Stomach (tissue), 9 donors: ENCODE results near the gene MYCBP2. TPM values are rescaled to one million over a fixed set of nuclear protein-coding genes. Genes with fewer than 3 reads are reported as not detected.
"Not testable (repeated sequence)": the region's sequence is repeated elsewhere in the genome, so short reads cannot be mapped to it uniquely, and the experiment has no call there.

Source experiments
- DNase-seq, 2 donors: peaks; one replicate each; pipeline versions ENCODE4 v3.0.0 to v3.0.0-alpha.2; 2013 to 2019
- H3K27ac ChIP-seq, 5 donors: fragments of 200-600 bp in 4 of 5; sonication (generic) in 4 of 5; one replicate each; pipeline ENCODE4 v1.5.1; 2013 to 2019; ENCODE audit warnings: mild to moderate bottlenecking in 1 of 5, moderate library complexity in 1 of 5
- H3K27me3 ChIP-seq, 3 donors: fragments of 200-600 bp; sonication (generic); one replicate each; pipeline ENCODE4 v1.5.1; 2017 to 2019; ENCODE audit warnings: mixed run types in 1 of 3
- H3K36me3 ChIP-seq, 4 donors: fragments of 200-600 bp; sonication (generic); 1 replicate in 3 of 4; 2 replicates in 1 of 4; pipeline ENCODE4 v1.5.1; 2016 to 2019
- H3K4me1 ChIP-seq, 4 donors: fragments of 200-600 bp; sonication (generic); one replicate each; pipeline ENCODE4 v1.5.1; 2016 to 2019
- H3K4me3 ChIP-seq, 4 donors: fragments of 200-600 bp; sonication (generic) in 3 of 4; one replicate each; pipeline ENCODE4 v1.5.1; 2016 to 2019; ENCODE audit warnings: mild to moderate bottlenecking in 1 of 4
- H3K9me3 ChIP-seq, 4 donors: fragments of 200-600 bp; sonication (generic); one replicate each; pipeline ENCODE4 v1.5.1; 2016 to 2019
- EP300 ChIP-seq: sonication (generic); formaldehyde crosslinking; IDR thresholded peaks from one replicate; pipeline ENCODE4 v1.6.1; 2017; ENCODE audit warnings: antibody characterized with exemption
- POLR2A ChIP-seq, 4 donors: fragments of 450-650 bp; IDR thresholded peaks; one replicate each; pipeline ENCODE4 v1.6.1; 2016; ENCODE audit warnings: antibody characterized with exemption in 4 of 4, control low read depth in 2 of 4, mild to moderate bottlenecking in 1 of 4, moderate library complexity in 1 of 4
- POLR2AphosphoS5 ChIP-seq, 3 donors: sonication (generic); formaldehyde crosslinking; IDR thresholded peaks; one replicate each; pipeline ENCODE4 v1.6.1; 2016; ENCODE audit warnings: antibody characterized with exemption in 3 of 3
- WGBS, 5 donors: extraction: QIAGEN DNeasy Blood & Tissue Kit in 3 of 5; methylation state at CpG; one replicate each; pipeline versions ENCODE4 v1.1.5 to v1.1.7; 2013 to 2018; 5-methylcytosine and 5-hydroxymethylcytosine counted together
- intact Hi-C: fragments of 100-400 bp; cut with DNase I; formaldehyde crosslinking; loops from one replicate; pipeline ENCODE4 v1.15.1; 2023; ENCODE audit warnings: low total_unique reads
- polyA plus RNA-seq, 3 donors: library from polyadenylated mRNA; stranded (reverse); fragments of 200-250 nt; gene quantifications; one replicate each; pipeline ENCODE4 v1.2.3, GENCODE V29; 2013
- total RNA-seq, 5 donors: library from RNA; depleted of rRNA; stranded (reverse); fragments of >200 nt; gene quantifications; one replicate each; pipeline versions ENCODE4 v1.1.0 to v1.2.3, GENCODE V29; 2014 to 2016
- TF ChIP-seq, protein P1 (sequence below), 7 experiments: fragments of 450-650 bp in 4 of 7; fragments of 200-600 bp in 3 of 7; sonication (generic) in 3 of 7; IDR thresholded peaks; one replicate each; pipeline ENCODE4 v1.5.1; 2016 to 2019; ENCODE audit warnings: antibody characterized with exemption in 7 of 7, control low read depth in 2 of 7, mild to moderate bottlenecking in 1 of 7
- donor health status: healthy with polysubstance abuse.
- donor health status: Bipolar disorder and iron deficiency.
- donor health status: healthy.

The MYCBP2 gene
- total and polyA plus RNA-seq, 8 donors: 15.6 to 194 (median 70.4) TPM

DNA sequence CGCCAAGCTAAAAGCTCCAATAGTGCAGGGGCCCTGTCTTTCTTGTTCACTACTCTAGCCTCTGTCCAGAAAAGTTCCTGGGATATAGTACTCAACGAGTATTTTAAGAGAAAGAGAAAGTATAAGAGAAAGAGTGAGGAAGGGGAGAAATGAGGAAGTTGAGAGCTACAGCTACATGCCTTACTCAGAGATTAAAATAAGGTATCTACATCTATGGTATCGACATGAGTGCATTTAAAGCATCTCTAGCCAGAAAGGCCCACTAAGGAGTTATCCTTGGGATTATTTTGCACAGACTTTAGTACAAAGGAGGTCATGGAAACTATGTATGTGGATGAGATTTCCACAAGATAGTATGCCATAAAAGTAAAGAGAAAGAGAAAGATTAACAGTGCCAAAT, 28.5 kb downstream of the MYCBP2 start:
- Histone ChIP-seq H3K4me3 (no peak overlapping the region), H3K4me1 (peaks cover 8 to 42% (median 25%) of the 10 kb centered on the region in 4 donors), H3K36me3 (peaks cover 0 to 24% (median 20%) of the 10 kb centered on the region in 4 donors), H3K9me3 (no peaks in the 10 kb centered on the region), H3K27ac (no peak overlapping the region), H3K27me3 (no peaks in the 10 kb centered on the region)
- intact Hi-C loops: no loop called here
- 72 to 85% (median 79%) methylated on average over 3 of the region's 3 CpGs for WGBS, 5 donors
- TF ChIP-seq, protein P1, sequence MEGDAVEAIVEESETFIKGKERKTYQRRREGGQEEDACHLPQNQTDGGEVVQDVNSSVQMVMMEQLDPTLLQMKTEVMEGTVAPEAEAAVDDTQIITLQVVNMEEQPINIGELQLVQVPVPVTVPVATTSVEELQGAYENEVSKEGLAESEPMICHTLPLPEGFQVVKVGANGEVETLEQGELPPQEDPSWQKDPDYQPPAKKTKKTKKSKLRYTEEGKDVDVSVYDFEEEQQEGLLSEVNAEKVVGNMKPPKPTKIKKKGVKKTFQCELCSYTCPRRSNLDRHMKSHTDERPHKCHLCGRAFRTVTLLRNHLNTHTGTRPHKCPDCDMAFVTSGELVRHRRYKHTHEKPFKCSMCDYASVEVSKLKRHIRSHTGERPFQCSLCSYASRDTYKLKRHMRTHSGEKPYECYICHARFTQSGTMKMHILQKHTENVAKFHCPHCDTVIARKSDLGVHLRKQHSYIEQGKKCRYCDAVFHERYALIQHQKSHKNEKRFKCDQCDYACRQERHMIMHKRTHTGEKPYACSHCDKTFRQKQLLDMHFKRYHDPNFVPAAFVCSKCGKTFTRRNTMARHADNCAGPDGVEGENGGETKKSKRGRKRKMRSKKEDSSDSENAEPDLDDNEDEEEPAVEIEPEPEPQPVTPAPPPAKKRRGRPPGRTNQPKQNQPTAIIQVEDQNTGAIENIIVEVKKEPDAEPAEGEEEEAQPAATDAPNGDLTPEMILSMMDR (IDR thresholded peaks at IDR 0.05): no peak
- TF ChIP-seq EP300 (no peak), POLR2A (IDR thresholded peaks at IDR 0.05) (no peak), POLR2AphosphoS5 (IDR thresholded peaks at IDR 0.05) (no peak)
- DNase-seq: no peak

DNA sequence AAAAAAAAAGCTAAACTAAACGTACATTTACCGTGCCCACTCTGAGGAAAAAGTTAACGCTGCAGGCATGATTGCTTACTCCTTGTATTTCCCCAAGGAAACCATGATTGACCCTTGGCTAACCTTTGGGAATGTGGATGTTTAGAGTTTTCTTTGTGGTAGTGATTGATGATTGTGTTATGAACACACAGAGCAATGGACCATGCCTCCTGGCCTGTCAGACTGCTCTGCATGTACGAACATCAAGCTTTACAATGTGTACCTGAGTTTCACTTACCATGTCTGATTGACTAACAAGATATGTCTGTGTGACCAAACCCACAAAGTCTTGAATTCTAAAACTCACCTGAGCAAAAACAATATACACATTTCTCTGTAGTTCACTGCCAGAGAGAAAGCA, 35.1 kb downstream of the MYCBP2 start:
- no peaks in the 10 kb centered on the region for H3K9me3 ChIP-seq
- H3K4me1 ChIP-seq: no peaks in the 10 kb centered on the region
- intact Hi-C loops: no loop called here
- no peak overlapping the region for H3K4me3 ChIP-seq
- DNase-seq: no peak
- peaks cover 18 to 69% (median 61%) of the 10 kb centered on the region in 4 donors for H3K36me3 ChIP-seq
- 63 to 78% (median 76%) methylated on average over 4 of the region's 4 CpGs for WGBS, 5 donors
- TF ChIP-seq POLR2AphosphoS5 (IDR thresholded peaks at IDR 0.05): no peak
- TF ChIP-seq, protein P1 (IDR thresholded peaks at IDR 0.05): no peak
- H3K27me3 ChIP-seq: no peaks in the 10 kb centered on the region
- H3K27ac ChIP-seq: no peak overlapping the region

DNA sequence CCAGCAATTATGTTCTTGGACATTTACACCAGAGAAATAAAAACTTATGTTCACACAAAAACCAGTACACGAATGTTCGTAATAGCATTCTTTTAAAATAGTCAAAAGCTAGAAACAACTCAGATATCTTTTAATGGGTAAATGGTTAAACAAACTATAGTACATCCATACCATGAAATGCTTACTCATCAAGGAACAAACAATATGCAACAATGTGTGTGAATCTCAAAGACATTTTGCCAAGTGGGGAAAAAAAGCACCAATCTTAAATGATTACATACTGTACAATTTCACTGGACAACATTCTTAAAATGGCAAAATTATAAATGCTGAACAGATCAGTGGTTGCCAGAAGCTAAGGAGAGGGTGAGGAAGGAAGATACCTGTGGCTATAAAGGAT, 36.6 kb downstream of the MYCBP2 start:
- H3K9me3 ChIP-seq: no peaks in the 10 kb centered on the region
- H3K4me3 ChIP-seq: no peak overlapping the region
- H3K4me1 ChIP-seq: no peaks in the 10 kb centered on the region
- WGBS, 5 donors: 94 to 100% (median 99%) methylated on average over 2 of the region's 2 CpGs
- peaks cover 18 to 68% (median 61%) of the 10 kb centered on the region in 4 donors for H3K36me3 ChIP-seq
- intact Hi-C loops: no loop called here
- no peak overlapping the region for H3K27ac ChIP-seq
- H3K27me3 ChIP-seq: no peaks in the 10 kb centered on the region
- TF ChIP-seq, protein P1 (IDR thresholded peaks at IDR 0.05): no peak
- TF ChIP-seq EP300 (no peak), POLR2AphosphoS5 (IDR thresholded peaks at IDR 0.05) (no peak), POLR2A (IDR thresholded peaks at IDR 0.05) (no peak)
- no peak for DNase-seq

DNA sequence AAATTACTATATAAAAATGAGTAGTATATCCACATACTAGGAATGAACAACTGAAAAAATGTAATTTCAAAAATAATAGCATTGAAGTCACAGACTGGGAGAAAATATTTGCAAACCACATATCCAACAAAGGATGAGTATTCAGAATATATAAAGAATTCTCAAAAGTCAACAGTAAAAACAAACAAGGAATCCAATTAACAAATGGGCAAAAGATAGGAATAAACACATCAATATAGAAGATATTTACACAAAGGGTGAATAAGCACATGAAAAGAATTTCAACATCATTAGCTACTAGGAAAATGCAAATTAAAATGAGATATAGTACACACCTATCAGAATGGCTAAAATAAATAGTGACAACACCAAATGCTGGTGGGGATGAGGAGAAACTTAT, 37.0 kb downstream of the MYCBP2 start:
- Histone ChIP-seq H3K36me3 (peaks cover 18 to 63% (median 58%) of the 10 kb centered on the region in 4 donors), H3K9me3 (no peaks in the 10 kb centered on the region), H3K27me3 (no peaks in the 10 kb centered on the region), H3K4me1 (no peaks in the 10 kb centered on the region), H3K4me3 (no peak overlapping the region), H3K27ac (no peak overlapping the region)
- TF ChIP-seq POLR2A (IDR thresholded peaks at IDR 0.05) (no peak), EP300 (no peak), POLR2AphosphoS5 (IDR thresholded peaks at IDR 0.05) (no peak)
- TF ChIP-seq, protein P1 (IDR thresholded peaks at IDR 0.05): no peak
- no peak for DNase-seq
- intact Hi-C loops: no loop called here

DNA sequence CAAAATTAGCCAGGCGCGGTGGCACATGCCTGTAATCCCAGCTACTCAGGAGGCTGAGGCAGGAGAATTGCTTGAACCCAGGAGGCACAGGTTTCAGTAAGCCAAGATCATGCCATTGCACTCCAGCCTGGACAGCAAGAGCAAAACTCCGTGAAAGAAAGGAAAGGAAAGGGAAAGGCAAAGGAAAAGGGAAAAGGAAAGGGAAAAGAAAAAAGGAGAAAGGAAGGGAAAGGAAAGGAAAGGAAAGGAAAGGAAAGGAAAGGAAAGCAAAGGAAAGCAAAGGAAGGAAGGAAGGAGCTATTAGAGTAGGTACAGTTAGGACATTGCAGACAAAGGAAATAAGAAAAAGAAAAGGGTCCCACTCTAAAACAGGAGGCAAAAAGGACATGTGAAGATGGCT, 41.3 kb downstream of the MYCBP2 start:
- DNase-seq, H3K9me3 ChIP-seq, H3K27me3 ChIP-seq, H3K4me3 ChIP-seq, H3K4me1 ChIP-seq, intact Hi-C loops, H3K27ac ChIP-seq: not testable (repeated sequence)
- H3K36me3 ChIP-seq: peaks cover 0 to 42% (median 36%) of the 10 kb centered on the region in 4 donors
- 92 to 100% (median 95%) methylated on average over 3 of the region's 3 CpGs for WGBS, 5 donors
